Mammary microvascular endothelial cell (primary cell): ENCODE measurements around the gene UBA52. TPM values are rescaled to one million over a fixed set of nuclear protein-coding genes. Genes with fewer than 3 reads are reported as not detected.

Experiments
- total RNA-seq: library from RNA; depleted of rRNA; stranded (reverse); fragments of >200 nt; gene quantifications from 2 replicates; pipeline ENCODE4 v1.2.3, GENCODE V29; 2015

Gene UBA52
- 814 and 1,089 TPM in 2 replicates for total RNA-seq

DNA sequence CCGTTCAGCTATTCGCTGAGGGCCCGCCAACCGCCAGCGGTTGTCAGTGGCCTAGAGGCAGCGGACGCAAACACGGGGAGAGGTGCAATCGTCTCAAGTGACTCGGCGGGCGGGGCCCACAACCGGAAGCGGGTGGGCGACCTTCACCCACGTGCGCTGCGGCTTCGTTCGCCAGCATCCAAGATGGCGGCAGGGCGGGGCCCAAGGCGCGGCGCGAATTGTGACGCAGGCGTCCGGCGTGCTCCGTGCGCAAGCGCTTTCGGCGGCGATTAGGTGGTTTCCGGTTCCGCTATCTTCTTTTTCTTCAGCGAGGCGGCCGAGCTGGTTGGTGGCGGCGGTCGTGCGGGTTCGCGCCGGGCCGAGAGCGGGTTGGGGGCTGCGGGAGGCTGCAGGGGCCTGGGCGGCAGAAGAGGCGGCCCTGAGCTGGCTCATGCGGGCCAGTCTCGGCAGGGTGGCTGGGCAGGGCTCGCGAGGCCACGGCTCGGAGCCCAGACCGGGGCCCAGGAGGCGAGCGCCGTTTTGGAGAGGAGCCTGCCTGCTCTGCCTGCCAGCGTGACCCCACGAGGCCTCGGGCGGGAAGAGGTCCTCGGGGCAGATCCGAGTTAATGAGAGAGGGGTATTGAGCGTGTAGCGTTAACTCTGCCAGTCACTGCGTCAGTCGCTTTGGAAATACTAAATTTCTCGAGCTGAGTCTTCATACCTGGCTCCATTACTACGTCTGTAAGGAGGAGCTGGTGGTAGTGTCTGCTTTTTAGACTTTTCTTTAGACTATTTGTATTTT is at the start of gene UBA52:
TSS of gene UBA52 (plus strand) at position 294 of the 781 bp plus-strand sequence. CDS start 1,444 bp downstream, outside the sequence.

DNA sequence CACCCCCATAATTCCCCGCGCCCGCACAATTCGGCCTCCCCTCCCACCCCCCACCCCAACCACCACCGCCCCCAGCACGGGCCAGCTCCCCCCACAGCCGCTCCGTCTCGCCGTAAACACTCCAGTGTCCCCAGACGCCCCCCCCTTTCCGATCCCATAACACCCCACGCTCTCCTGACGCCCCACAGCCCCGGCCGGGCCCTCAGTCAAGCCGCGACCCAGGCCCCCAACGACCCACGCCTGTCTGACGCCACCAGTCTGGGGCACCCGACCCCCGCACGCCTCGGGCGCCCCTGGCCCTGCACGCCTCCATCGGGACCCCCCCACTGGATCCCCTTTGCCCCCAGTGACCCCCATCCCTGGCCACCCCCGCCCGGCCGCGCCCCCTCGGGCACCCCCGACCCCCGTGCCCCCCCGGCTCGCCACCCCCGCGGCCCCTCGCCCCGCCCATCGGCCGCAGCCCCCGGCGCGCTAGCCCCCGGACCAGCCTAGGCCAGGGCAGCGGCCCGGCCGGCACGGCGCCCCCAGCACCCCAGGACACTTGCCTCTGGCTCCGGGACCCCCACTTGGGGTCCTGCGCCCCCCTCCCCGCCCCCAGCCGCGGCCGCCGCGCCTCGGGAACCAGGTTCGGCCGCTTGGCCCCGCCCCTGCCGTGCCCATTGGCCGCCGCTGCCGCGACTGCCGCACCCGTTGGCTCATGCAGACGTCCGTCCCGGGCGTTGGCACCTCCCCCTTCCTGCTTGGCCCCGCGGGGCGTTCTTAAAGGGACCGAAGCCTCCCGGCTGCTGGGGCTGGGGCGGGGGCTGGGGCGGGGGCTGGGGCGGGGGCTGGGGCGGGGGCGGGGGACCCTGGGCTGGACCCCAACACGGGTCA is 28.5 kb upstream of the UBA52 start, which contains the start of gene FKBP8:
TSS of gene FKBP8 (minus strand) at position 633 of the 873 bp plus-strand sequence. CDS start 1,603 bp downstream, outside the sequence.

DNA sequence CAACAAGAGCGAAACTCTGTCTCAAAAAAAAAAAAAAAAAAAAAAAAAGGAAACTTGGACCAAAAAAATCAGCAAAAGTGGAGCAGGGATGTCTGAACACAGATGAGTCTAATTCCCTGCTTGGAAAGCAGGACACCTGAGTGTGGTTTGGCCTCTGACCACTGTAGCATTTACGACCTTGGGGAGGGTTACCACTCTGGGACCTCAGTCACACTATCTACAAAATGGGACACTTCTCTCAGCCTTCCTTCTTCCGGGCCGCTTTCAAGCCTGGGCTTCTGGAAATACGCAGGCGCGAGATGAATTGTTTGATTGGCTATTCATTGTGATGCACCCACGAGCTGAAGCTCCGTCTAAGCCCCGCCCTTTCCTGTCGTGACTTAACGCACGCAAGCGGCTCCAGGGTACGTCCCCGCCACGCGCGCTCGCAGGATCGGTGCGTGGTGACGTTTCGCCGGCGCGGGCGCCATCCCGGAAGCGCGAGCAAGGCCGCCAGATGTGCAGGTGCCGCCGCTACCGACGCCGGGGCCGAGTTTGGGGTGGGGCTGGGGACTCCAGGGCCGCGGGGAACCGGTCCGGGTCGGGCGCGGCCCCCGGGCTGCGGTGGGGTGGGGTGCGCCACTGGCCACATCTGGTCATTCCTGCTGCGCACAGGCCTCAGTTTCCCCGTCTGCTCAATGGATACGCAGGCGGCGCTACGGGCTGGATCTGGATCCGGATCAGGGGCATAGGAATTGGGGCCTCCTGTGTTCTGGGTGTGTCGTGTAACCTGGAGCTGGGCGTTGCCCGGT is 14.1 kb upstream of the UBA52 start, which contains the start of gene KXD1:
TSS of gene KXD1 (plus strand) at position 460 of the 791 bp plus-strand sequence. CDS start 4,187 bp downstream, outside the sequence.

DNA sequence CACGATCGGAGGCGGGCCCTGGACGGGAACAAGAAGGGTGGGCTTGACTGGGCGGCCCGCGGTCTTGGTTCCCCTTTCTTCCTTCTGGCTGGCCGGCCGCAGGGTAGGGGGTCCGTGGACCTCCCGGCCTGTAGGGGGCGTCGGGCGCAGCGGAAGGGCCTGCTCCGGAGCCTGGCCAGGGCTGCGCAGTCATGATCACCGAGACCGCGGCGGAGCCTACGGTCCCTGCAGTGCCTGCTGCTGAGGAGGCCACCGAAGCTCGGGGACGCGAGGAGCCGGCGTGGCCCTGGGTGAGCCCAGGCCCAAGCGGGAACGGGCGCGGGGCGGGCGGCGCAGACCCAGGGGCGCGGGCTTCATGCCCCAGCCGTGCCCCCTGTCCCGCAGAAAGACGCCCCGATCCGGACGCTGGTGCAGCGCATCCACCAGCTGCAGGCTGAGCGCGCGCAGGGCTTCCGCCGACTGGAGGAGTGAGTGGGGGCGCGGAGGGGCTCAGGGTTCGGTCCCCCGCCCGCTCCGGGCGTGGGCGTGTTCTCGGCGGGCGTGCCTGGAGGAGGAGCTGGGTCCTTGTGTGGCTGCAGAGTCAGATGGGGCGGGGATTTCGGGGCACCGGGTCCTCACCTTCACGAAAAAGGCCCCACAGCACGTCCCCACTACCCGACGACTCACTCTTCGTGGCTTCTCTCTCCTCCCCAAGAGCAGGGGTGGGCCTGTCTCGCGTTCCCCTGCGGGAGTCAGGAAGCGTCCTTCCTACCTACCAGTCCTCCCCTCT is 17.1 kb downstream of the UBA52 start, which contains the start of gene REX1BD:
TSS of gene REX1BD (plus strand) at position 188 of the 769 bp plus-strand sequence. CDS start at position 192, 4 bp downstream.

DNA sequence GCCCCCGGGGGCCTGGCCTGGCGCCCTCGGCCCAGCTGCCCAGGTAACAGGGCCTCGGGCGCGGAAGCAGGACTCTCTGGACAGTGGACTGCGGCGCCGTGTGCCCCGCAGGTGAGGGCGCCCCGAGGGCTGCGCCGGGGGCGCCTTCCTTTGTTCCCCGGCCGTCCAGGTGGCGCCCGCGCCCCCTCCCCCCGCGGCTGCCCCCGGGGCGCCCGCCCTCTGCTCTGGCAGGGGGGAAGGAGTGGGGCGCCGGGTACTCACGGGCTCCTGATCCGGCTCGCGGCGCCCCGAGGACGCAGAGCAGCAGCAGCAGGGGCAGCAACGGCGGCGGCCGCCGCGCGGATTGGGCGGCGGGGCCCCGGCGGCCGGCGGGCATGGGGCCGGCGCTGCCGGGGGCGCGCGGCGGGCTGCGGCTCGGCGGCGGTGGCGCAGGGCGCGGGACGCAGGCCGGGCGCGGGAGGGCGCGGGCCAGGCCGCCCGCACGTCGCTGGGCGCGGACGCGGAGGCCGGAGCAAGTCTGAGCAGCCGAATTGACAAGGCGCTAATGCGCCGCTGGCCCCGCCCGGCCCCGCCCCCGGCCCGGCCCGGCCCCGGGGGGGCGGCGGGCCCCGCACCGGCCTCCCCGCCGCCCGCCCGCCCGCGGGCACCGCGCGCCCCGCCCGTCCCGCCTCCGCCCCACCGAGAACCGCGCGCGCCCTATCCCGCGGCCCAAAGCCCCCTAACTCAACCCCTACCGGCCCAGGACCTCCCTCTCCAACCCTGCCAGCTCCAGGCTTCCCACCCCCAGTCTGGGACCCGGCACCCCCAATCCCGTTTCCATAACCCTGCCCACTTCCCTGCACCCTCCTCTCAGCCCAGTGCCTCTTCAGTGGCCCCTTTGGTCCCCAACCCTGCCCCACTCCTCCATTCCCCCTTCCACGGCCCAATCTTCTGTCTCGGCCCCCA is 34.9 kb downstream of the UBA52 start, which contains the start of gene CRLF1:
TSS of gene CRLF1 (minus strand) at position 519 of the 945 bp plus-strand sequence. CDS start at position 376, 143 bp downstream.

DNA sequence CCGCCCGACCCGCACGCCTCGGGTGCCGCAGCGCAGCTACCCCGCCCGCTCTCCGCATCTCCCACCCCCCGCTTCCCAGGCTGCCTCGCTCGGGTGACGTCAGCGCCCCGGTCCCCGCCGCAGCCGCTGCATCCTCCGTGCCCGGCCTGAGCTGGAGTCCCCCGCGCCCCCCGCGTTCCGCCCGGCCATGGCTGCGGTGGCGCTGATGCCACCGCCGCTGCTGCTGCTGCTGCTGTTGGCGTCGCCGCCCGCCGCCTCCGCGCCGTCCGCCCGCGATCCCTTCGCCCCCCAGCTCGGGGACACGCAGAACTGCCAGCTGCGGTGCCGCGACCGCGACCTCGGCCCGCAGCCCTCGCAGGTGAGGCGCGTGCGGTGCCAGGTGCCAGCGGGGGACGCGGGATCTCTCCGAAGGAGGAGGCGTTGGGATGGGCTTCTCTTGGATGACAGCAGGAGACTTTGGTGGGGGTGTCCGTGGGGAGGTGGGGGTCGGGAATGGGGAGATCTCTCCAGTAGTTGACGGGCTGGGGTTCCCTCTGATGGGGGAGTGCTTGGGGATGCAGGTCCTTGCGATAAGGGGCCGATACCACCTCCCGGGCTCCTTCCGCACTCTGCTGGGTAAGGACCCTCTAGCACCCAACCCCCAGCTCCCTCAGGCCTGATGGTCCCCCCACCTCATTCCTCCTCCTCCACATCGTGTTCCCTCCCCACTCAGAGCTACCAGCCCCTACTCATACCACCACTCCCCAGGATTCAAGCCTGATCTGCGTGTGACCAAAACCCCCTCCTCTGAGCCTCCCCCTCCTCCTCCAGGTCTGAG is 41.3 kb downstream of the UBA52 start, which contains the start of gene TMEM59L:
TSS of gene TMEM59L (plus strand) at position 99 of the 817 bp plus-strand sequence. CDS start at position 188, 89 bp downstream.

Other genes starting within 250 kb of the UBA52 start
- 333 and 341 TPM in 2 replicates for gene LSM4, start 248.8 kb upstream of the UBA52 start, total RNA-seq
- 8.5 and 18.4 TPM in 2 replicates for gene PGPEP1, start 231.3 kb upstream of the UBA52 start, total RNA-seq
- 412 and 428 TPM in 2 replicates for gene GDF15, start 185.7 kb upstream of the UBA52 start, total RNA-seq
- not detected in 2 replicates for gene LRRC25, start 174.2 kb upstream of the UBA52 start, total RNA-seq
- gene SSBP4, start 152.5 kb upstream of the UBA52 start, total RNA-seq = 134 and 141 TPM in 2 replicates
- 24.8 and 26.0 TPM in 2 replicates for gene ISYNA1, start 133.7 kb upstream of the UBA52 start, total RNA-seq
- gene ELL, start 49.8 kb upstream of the UBA52 start, total RNA-seq = 13.9 and 17.0 TPM in 2 replicates
- gene FKBP8, start 28.3 kb upstream of the UBA52 start, total RNA-seq = 209 and 231 TPM in 2 replicates
- gene KXD1, start 14.0 kb upstream of the UBA52 start, total RNA-seq = 141 and 143 TPM in 2 replicates
- 153 and 160 TPM in 2 replicates for gene REX1BD, start 16.9 kb downstream of the UBA52 start, total RNA-seq
- 0.53 and 0.69 TPM in 2 replicates for gene CRLF1, start 34.9 kb downstream of the UBA52 start, total RNA-seq
- 0.07 TPM in 1 of 2 replicates, not detected in the other for gene TMEM59L, start 41.0 kb downstream of the UBA52 start, total RNA-seq
- gene KLHL26, start 65.2 kb downstream of the UBA52 start, total RNA-seq = 3.4 and 5.4 TPM in 2 replicates
- gene CRTC1, start 111.8 kb downstream of the UBA52 start, total RNA-seq = 2.0 and 3.7 TPM in 2 replicates
- not detected in 2 replicates for gene COMP, start 219.4 kb downstream of the UBA52 start, total RNA-seq